HG03097 (cell line): ENCODE measurements around the gene SLC12A9.

Experiments
- ATAC-seq: cut with Tn5 transposase; IDR thresholded peaks from one replicate; pipeline ENCODE4 v1.9.1; 2021; ENCODE audit not compliant: unreplicated experiment, low FRiP score

SLC12A9 gene

DNA sequence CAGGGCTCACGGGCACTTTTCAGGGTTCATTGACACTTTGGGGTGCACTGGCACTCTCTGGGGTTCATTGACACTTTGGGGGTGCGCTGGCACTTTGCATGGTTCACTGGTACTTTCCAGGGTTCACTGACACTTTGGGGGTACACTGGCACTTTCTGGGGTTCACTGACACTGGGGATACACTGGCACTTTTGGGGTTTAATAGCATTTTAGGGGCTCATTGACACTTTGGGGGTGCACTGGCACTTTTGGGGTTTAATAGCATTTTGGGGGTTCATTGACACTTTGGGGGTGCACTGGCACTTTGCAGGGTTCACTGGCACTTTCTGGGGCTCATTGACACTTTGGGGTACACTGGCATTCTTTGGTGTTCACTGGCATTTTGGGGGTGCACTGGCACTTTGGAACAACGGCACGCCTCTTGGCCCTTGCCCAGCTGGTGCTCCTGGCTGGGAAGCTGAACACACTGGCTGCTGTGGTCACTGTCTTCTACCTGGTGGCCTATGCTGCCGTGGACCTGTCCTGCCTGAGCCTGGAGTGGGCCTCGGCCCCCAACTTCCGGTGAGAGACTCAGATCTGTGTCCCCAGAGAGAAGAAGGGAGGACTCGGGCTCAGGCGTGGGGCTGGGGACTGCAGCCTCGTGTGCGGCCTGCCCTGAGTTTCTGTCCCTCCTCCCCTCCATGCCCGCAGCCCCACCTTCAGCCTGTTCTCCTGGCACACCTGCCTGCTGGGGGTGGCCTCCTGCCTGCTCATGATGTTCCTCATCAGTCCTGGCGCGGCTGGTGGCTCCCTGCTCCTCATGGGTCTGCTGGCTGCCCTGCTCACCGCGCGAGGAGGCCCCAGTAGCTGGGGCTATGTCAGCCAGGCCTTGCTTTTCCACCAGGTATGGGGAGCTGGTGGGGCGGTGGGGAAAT is 8.4 kb downstream of the SLC12A9 start:
- ATAC-seq, result no peak

DNA sequence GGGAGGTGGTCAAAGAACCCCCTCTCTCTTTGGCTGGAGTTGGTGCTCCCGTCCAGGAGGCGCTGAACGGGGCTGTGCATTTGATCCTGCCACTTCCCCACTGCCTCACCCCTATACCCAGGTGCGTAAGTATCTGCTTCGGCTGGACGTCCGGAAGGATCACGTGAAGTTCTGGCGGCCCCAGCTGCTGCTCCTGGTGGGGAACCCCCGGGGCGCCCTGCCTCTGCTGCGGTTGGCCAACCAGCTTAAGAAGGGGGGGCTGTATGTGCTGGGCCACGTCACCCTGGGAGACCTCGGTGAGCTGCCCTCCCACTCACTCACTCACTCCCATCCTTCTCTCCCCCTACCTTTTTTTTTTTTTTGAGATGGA is 9.1 kb downstream of the SLC12A9 start:
- ATAC-seq, result no peak

DNA sequence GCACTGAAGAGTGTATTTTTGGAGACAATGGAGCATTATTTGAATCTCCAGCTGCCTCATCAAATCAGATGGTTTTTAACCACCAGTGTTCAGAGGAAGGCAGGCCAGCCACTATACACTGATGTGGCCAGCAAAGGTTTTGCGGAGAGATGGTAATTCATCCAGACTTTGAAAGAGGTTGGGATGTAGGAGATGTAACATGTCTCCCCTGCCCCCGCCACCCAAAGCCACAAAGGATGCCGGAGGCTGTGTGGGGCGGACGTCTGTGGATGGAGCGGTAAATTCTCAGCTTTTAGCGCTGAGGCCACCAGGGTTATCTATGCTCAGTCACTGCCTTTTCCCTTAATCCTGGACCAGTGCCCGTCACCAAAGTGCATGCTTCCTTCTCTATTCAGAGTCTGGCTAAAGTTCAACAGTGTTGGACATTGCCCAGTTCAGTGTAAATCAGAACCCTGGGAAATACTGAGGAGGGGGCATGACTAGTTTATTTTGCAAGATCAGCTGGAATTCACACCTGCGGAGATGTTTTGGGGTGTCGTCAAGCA is 11.0 kb downstream of the SLC12A9 start:
- ATAC-seq, result no peak

DNA sequence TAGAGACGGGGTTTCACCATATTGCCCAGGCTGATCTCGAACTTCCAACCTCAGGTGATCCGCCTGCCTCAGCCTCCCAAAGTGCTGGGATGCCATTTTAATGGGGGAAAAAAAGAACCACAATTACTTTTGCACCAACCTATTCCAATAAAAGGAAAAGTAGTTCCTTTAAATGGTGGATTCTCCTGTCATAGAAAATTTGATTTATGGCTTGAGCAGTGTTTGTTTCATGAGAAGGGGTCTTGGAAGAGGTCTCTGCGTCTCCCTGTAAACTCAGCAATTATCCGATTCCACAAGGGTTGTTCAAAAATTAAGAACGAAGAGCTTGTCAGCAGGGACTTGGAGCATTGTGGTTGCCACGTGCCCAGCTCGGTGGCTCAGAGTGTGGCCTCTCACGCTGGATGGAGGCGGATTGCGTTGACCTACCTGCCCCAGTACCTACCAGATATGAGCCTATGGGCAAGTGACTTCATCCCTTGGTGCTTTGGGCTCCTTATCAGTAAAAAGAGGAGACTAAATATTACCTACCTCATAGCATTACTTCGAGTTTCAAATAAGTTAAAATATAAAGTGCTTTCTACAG is 11.8 kb downstream of the SLC12A9 start:
- ATAC-seq, result no peak

DNA sequence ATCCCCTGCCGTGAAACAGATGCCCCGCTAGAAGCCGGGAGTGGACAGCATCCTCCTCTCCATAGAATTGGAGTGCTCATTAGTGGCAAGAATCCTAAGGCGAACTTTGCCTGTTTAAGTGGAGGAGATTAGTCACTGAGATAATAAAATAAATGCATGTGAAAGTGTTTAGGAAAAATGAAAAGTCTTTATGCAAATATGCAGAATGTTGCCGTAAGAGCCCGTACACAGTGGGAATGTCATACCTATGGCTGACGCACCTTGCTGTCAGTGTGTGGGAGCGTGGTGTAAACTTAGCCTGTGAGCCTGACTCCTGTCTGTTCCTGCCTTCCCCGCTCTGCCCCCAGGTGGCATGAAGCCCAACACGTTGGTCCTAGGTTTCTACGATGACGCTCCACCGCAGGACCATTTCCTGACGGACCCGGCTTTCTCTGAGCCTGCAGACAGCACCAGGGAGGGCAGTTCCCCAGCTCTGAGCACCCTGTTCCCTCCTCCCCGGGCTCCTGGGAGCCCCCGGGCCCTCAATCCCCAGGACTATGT is 12.9 kb downstream of the SLC12A9 start:
- ATAC-seq, result no peak

DNA sequence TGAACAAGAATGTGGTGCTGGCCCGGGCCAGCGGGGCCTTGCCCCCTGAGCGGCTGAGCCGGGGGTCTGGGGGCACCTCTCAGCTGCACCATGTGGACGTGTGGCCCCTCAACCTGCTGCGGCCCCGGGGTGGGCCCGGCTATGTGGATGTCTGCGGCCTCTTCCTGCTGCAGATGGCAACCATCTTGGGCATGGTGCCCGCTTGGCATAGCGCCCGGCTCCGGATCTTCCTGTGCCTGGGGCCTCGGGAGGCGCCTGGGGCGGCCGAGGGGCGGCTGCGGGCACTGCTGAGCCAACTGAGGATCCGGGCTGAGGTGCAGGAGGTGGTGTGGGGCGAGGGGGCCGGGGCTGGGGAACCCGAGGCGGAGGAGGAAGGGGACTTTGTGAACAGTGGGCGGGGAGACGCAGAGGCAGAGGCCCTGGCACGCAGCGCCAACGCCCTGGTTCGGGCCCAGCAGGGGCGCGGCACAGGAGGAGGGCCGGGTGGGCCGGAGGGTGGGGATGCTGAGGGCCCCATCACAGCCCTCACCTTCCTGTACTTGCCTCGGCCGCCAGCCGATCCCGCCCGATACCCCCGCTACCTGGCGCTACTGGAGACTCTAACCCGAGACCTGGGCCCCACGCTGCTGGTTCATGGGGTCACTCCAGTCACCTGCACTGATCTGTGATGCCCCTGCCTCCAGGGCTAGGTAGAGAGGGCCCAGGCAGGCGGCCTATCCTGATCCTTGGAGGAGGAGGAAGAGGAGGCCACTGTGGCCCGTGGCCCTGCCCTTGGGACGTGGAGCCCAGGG is 13.6 kb downstream of the SLC12A9 start:
- no peak for ATAC-seq

DNA sequence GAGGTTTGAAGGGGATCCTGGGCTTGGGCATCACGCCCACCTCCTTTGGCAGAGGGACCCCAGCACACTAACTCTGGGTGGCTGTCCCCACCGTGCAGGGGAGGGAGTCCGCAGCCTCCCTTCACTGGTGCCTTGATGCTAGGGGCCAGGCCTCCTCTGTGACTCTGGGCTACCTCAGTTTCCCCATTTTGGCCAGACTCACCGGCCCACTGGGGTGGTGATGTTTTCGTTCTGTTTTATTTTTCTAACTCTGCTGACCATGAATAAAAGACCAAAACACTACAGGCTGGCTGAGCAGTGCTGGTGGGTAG is 14.2 kb downstream of the SLC12A9 start:
- no peak for ATAC-seq

DNA sequence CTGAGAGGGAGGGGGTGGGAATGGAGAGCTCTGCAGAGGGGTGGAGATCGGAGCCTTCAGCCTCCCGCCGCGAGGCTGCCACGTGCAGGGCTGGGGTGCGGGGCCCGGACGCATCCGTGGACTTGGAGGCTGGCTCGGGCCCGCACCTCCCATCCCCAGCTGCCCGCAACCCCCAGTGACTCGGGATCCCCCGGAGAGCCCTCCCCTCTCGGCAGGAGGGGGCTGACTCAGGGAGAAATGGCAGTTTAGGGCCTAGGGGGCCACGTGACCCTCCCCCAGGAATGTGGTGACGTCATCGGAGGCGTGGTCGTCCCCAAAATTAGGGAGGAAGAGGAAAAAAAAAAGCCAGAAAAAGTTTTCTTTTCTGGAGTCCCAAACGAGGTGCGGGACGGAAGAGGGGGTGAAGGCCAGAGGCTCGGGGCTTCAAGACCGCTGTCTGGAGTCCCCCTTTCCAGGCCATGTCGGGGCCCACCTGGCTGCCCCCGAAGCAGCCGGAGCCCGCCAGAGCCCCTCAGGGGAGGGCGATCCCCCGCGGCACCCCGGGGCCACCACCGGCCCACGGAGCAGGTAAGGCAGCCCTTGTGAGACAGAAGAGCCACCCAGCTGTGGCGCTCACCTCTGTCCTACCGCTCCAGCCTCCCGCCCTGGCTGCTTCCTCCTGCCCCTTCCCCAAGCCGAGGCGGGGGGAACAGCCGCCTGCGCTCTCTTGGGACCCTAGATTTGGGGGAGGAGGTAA is 14.7 kb downstream of the SLC12A9 start, which contains the start of gene TRIP6:
Gene TRIP6, plus strand, starts transcription at position 348 of the 736 bp plus-strand sequence. Its CDS starts 111 bp downstream, at position 459.
- no peak for ATAC-seq

DNA sequence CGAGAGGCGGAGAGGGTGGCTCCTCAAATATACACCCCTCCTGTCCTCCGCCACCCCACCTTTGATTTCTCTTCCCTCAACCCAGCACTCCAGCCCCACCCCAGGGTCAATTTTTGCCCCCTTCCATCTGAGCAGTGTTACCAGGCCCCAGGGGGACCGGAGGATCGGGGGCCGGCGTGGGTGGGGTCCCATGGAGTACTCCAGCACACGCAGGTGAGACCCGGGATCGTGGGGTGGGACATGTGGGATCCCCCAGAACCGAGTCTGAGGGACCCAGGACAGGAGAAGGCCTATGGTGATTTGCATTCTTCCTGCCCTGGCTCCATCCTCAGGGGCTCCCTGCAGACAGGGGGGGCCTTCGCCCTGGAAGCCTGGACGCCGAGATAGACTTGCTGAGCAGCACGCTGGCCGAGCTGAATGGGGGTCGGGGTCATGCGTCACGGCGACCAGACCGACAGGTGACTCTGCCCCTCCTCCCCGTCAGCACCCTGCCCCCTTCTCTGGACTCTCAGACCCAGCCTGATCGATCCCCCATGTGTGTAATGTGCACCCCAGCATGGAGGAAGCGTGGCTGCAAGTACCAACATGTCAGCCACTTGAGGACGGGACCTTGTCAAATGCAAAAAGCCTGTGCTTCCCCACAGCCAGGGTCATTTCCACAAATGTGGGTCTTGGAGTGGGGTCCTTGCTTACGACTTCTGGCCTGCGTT is 15.4 kb downstream of the SLC12A9 start:
- no peak for ATAC-seq

DNA sequence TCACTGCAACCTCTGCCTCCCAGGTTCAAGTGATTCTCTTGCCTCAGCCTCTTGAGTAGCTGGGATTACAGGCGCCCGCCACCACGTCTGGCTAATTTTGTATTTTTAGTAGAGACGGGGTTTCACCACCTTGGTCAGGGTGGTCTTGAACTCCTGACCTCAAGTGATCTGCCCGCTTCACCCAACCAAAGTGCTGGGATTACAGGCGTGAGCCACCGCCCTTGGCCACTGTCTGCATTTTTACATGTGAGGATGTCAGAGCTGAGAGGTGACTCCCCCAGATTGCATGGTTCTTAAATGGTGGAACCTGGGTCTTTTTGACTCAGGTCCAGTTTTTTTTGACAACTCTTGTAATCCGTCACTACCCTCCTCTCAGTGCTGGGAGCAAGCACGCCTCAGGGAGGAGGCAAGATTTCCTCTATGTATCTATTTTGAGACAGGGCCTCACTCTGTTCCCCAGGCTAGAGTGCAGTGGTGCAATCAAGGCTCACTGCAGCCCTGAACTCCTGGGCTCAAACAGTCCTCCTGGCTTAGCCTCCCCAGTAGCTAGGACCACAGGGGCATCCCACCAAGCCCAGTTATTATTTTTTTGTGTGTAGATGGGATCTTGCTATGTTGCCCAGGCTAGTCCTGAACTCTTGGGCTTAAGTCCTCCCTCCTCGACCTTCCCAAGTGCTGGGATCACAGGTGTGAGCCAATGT is 21.2 kb downstream of the SLC12A9 start:
- ATAC-seq, result no peak

DNA sequence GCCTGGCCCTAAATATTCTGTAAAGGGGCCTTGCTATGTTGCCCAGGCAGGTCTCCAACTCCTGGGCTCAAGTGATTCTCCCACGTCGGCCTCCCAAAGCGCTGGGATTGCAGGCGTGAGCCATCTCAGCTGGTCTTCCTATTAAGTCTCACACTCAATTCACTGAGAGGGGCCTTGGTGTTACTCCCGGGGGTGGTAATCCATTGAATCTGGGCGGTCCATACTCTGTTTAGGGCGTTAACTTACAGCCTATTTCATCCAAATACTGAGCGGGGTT is 21.7 kb downstream of the SLC12A9 start:
- no peak for ATAC-seq

DNA sequence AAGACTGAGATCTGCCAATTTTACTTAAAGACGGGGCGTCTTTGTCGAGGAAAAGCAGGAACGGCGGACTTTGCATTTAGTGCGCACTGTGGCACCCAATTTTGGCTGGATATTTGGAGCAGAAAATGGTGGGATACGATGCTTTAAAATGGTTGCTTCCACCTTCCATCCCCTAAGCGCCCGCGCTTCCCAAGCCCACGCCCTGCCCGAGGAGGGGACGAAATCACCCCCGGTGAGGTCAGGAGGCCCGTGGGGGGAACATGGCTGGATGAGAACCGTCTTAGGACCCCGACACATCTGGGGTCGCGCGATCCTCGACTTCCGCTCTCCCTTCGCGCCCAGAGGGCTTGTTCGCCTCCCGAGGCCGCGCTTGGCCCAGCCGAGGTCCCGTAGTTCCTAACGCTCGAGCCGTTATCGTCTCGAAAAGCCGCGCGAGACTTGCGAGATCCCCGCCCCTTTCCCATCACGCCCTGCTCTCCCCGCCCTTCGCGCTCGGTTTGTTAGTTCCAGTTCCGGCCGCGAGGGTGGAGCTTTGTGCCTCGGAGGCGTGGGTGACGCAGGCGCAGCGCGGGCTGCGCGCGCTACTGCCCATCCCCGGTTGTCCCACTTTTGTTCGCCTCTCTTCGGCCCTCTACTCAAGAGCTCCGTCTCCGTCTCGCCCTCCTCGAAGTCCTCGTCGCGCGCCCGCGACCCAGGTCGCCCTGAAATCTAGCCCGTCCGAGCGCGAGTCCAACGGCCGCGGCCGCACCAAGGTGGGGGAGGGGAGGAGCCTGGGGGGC is 22.3 kb downstream of the SLC12A9 start, which contains the start of gene SRRT:
Gene SRRT, plus strand, starts transcription at position 527 of the 779 bp plus-strand sequence. CDS start 488 bp downstream, outside the sequence.
- peak; percentile 79 for ATAC-seq

DNA sequence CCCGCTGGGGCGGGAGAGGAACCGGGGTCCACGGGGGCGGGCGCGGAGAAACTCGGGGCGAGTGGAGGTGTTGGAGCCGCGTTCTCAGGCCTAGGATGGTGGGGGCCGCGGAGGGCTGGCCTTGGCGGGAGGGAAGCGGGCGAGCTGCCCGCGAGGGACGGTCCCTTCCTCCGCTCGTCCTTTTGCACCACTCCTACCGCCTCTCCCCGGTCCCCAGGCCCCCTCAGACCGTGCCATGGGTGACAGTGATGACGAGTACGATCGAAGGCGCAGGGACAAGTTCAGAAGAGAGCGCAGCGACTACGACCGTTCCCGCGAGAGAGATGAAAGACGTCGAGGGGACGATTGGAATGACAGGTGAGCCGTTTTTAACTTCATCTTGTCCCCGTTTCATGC is 22.8 kb downstream of the SLC12A9 start:
- no peak for ATAC-seq

DNA sequence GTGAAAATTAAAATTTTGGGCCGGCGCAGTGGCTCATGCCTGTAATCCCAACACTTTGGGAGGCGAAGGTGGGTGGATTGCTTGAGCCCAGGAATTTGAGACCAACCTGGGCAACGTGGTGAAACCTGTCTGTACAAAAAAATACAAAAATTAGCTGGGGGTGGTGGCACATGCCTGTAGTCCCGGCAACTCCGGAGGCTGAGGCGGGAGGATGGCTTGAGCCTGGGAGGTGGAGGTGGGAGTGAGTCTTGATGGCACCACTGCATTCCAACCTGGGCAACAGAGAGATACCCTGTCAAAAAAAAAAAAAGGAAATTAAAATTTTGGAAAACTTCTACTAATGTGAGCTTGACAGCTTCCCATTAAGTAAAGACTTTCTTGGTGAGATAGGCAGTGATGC is 25.5 kb downstream of the SLC12A9 start:
- ATAC-seq, result no peak

DNA sequence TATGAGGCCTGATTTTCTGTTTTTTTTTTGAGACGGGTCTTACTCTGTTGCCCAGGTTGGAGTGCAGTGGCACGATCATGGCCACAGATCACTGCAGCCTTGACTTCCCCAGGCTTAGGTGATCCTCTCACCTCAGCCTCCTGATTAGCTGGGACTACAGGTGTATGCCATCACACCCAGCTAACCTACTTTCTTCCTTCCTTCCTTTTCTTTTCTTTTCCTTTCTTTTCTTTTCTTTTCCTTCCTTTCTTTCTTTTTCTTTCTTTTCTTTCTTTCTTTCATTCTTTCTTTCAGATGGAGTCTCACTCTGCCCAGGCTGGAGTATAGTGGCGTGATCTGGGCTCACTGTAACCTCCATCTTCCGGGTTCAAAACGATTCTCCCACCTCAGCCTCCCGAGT is 26.2 kb downstream of the SLC12A9 start:
- ATAC-seq, result no peak

DNA sequence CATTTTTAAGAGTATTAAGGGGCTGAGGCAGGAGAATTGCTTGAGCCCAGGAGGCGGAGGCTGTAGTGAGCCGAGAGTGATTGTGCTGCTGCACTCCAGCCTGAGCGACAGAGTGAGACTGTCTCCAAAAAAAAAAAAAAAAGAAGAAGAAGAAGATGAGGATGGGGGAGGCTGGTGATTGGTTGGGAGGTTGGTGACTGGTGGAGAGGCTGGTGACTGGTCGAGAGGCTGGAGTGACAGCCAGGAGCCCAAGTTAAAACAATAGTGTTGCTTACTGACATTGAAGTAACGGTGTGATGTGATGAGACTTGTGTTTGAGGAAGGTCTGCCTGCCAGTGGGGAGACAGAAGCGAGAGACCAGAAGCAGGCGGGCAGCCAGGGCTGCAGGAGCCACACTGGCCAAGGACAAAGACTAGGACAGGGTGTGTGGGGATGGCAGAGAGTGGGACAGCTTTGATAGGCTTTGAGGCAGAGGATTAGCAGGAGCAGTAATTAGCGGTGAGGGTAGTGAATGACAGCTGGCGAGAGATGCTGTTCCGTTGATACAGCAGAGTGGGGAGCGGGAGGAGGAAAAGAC is 27.3 kb downstream of the SLC12A9 start:
- ATAC-seq, result no peak

DNA sequence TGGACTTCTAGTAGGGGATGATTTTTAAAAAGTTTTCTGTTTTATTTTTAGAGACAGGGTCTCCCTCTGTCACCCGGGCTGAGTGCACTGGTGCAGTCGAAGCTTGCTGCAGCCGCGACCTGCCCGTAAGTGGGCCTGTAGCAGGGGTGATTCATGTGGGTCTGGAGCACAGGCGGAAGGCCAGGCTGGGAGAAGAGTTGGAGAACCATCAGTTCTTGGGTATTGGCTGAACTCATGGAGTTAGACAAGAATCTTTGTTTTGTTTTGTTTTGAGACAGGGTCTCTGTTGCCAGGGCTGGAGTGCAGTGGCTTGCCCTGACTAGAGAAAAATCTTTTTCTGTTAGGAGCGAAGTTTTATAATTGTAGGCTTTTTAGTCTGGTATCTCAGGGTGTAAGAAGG is 28.1 kb downstream of the SLC12A9 start:
- ATAC-seq, result no peak

DNA sequence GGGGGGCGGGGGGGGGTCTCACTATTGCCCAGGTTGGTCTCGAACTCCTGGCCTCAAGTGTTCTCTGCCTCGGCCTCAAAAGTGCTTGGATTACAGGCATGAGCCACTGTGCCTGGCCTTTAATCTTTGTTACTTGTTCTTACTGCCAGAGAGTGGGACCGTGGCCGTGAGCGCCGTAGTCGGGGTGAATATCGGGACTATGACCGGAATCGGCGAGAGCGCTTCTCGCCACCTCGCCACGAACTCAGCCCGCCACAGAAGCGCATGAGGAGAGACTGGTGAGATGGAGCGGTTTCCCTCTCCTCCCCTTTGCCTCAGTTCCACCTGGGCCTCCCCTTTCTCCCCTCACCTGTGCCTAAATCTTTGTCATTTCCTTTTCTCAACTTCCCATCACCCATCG is 28.6 kb downstream of the SLC12A9 start:
- no peak for ATAC-seq
